CD4-positive, alpha-beta T cell treated with Interleukin-17A for 4 hours (primary cell): ENCODE data around the gene AGPAT4.

Source experiments
- DNase-seq: peaks from one replicate; pipeline ENCODE4 v3.0.0-alpha.2; 2020; ENCODE audit warnings: mixed read lengths

Gene AGPAT4

DNA sequence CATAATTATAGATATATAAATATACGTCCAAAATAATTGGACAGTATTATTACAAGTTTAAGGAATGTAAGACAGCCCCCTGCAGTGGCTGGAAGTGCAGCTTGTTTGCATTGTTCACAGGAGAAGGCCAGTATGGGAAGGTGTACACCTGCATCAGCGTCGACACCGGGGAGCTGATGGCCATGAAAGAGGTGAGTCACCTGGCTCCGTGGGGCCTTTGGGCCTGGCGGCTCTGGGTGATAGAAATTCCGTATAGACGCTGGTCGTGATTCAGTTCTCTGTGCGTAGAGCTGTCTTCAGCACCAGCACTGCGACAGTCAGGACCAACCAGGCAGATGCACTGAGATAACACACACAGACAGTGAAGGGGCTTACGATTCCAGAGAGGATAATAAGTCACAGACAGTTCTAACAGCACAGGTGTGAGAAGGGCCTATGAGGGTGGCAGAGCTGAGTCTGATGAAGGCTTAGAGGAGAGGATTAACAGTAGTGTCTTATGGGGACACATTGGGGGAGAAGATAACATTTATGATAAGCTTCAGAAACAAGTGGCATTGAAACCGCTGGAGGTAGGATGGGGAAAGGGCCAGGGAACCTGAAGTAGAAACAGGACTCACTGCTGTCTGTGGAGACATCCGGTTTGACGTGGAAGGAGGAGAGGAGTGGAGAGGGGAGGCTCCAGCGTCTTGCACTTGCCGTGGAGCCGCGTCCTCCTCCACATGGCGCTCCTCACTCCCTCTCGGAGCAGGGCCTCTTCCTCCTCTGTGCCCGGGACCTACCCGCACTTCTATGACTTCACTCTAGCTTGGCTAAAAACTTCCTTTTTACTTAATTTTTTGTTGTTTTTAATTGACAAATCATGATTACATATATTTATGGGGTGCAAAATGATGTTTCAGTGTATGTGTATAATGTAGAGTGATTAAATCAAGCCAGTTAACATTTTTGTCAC lies 165.8 kb downstream of the AGPAT4 start:
- DNase-seq = no peak

GRCh38 chr6:161105408-161105807 lies 168.5 kb downstream of the AGPAT4 start:
- DNase-seq = no peak

GRCh38 chr6:161104966-161105365 lies 168.9 kb downstream of the AGPAT4 start:
- DNase-seq = no peak

- no peak for DNase-seq
Measured at GRCh38 chr6:161103475-161103874, 170.4 kb downstream of the AGPAT4 start.

DNA sequence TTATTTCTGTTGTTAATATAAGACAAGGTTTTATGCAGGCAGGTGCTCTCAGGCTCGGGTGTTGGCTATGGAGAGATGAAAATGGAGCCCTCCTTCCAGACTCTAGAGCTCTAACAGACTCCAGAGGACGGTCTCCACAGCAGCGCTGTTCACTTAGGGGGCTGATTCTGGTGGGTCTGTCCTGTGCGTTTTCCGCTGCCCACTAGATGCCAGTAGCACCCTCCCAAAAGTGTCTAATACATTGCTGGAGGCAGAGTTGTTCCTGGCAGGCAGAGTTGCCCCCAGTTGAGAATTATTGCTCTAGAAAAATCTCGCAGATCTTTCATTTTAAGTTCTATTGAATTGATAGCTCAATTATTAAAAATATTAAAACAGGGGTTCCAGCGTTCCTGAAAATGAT lies 172.3 kb downstream of the AGPAT4 start:
- DNase-seq = no peak

DNA sequence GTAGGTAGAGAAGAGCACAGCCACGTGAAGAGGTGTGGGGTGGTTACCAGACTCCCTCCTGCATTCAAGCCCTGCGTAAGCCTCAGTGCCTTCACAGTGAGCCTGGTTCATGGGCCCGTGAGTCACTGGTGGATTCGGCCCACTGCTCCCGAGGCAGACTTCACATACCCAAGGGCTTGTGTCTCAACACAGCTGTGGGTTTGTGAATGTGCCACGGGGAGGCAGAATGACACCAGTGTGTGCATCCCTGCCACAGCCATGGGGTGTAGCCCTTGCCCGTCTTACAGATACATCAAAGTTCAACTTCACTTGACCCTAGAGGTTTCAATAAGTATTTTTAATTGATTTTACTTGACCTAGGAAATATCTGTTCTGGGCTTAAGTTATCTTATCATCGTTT lies 173.8 kb downstream of the AGPAT4 start:
- no peak for DNase-seq

DNA sequence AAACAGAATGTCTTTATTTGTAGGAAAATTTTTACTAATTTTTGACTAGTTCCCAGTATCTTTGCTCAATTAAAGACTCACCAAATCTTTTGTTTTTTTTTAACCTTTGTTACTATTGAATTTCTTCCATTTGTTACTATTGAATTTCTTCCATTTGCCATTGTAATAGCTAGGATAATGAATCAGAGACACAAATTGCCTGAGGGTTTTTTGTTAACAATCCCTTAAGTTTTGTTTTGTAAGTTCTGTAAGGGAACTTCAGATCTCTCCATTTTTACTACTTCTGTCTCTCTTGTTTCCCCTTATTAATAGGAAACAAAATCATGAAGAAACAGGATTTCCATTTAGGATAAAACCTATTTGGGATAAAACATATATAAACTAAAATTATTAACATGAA lies 177.9 kb downstream of the AGPAT4 start:
- no peak for DNase-seq

GRCh38 chr6:161094955-161095354 lies 178.9 kb downstream of the AGPAT4 start:
- DNase-seq = no peak

DNA sequence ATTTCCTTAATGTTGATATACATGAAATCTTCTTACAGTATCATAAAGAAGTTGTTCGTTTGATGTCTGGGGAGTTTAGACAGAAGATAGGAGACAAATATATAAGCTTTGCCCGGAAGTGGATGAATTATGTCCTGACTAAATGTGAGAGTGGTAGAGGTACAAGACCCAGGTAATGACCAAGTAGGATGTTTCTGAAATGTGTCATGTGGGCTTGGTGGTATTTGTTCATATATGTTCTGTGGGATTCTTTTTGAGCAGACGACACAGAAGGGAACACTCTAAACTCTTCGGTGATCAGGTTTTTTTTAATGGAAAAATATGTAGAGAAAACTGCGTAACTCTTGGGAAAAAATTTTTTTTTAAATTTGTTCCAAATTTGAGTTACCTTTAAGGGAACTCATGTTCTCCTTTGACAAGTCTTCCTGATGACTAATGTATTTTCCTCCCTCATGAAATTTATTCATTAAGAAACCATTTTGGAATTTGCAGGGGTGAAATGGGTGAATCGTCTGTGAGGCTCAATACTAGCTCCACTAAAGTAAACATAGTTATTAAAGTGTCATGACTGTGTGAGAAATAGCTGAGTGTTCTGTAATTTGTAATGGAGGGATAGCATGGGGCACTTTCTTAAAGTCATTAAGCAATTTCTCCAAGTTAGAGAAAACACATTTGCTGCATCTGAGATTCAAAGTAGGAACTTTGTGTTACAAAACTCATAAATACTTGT lies 181.7 kb downstream of the AGPAT4 start:
- no peak for DNase-seq

DNA sequence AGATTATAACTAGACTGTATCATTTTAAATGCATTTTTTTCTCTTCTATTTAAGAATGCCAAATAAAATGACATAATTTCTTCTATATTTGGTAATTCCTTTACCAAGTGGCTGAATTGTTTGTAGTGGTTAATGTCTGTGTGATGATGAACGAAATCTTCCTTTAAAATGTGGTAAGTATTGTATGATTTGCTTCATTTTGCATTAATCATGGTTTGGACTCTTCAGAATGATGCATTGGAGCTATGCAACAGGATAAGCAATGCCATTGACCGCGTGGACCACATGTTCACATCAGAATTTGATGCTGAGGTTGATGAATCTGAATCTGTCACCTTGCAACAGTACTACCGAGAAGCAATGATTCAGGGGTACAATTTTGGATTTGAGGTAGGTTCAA lies 182.7 kb downstream of the AGPAT4 start:
- no peak for DNase-seq

GRCh38 chr6:161088676-161089328 lies 185.1 kb downstream of the AGPAT4 start:
- DNase-seq = no peak

DNA sequence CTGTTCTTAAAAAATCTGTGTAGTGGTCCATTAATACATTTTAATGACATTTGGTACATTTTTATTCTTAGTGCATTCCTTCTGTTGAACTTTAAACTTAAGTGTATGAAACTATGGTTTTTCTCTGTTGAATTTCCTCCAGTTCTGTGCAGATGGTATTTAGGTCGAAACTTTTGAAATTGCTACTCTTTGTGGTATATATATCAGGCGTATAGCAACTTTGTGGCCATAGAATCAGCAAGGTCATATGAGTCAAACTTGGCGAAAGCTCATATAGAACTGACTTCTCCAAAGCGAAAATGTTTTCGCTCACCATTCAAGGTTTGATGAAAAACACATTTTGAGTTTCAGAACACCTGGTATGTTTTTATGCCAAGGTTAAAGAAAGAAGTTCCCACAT lies 188.6 kb downstream of the AGPAT4 start:
- DNase-seq = no peak

- no peak for DNase-seq
Measured at GRCh38 chr6:161082215-161082614, 191.6 kb downstream of the AGPAT4 start.

GRCh38 chr6:161080263-161080970 lies 193.4 kb downstream of the AGPAT4 start:
- DNase-seq = peak; percentile 22
